Jurkat, Clone E6-1 (cell line): ENCODE measurements around the gene HDAC4.

Source experiments
- DNase-seq: peaks from one replicate; pipeline ENCODE4 v3.0.0-alpha.2; 2011; ENCODE audit warnings: low read depth, low spot score
- H3K4me3 ChIP-seq: 2 replicates; pipeline ENCODE4 v1.5.1; 2011; ENCODE audit warnings: mild to moderate bottlenecking, low read length, control low read depth, moderate library complexity

HDAC4 gene

DNA sequence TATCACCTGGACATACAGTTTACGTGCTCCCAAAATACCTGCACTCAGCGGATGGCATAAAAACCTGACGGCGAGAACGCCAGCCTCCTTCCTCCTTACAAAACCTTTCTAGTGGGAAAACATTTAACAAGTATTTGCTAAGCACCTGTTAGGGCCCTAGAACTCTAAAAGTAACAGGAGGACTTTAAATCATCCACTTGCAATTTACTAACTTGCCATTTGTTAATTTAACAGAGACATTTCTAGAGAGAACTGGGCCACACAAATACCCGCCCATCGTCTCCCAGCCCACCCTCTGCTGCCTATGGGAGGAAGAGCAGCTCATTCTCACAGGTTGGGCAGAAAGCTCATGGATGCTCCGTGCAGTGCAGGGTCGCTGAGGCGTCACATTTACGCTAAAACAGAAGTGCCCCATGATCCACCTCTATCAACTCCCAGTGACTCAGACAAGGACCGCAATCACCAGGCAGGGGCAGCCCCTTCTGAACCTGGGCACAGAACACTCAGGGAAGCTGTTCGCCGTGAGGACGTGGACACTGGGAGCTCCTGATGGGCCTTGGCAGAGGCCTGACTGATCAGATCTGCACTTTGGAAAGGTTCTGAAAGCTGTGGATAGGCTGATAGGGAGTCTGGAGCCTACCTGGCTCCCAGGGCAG is 106.9 kb downstream of the HDAC4 start:
- DNase-seq, result no peak

DNA sequence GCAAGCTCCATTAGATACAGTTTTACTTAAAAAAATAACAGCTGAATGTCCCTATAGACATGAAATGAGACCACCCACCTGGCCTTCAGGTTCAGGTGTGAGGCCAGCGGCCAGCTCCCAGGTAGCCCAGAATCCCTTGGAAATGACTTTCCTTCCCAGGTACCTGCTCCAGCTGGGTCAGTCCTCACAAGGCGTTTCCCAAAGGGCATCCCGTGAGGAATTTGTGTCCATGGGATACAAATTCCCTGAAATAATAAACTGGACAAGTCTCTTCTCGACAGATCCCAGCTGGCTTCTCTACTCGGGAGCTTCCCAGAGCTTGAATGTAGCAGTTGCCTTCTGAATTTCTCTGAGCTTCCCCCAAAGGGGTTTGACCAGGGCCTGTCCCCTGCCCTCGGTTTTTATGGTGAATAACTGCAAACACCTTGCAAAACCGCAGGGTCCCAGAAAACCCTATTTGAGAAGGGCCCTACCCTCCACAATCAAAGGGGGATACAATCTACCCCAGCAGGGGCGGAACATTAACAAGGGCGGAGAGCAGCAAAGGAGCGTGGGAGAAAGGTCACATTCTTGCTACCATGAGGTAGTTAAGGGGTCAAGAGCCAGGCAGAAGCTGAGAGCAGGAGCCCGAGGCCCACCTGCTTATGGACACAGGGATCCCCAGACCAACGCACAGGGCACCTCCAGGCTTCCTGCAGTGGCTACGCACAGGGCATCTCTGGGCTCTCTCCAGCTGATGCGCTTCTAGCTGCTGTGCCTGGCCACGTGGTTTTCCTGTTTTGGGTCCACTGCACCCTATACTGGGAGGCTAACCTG is 107.7 kb downstream of the HDAC4 start:
- no peak overlapping the region for H3K4me3 ChIP-seq
- no peak for DNase-seq

More for the DNA sequence above, 106.9 kb downstream of the HDAC4 start:
- H3K4me3 ChIP-seq, result no peak overlapping the region

DNA sequence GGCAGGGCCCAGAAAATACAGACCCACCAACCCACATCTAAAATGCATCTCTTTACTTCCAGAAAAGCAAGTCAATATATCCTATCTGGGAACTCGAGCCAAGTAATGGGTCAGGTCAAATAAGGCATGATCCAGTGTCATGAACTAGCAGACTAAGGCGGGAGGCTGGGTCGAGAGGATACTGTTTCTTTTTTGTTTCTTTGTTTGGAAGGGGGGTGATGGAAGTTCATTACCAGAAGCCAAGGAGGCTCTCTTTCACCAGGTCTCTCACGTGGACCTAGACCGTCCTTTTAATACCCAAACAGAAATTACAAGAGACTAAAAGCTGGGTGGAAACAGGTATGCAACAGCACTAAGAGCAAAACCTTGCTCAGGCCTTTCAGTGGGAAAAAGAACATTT is 108.3 kb downstream of the HDAC4 start:
- H3K4me3 ChIP-seq, result no peak overlapping the region
- DNase-seq, result no peak

DNA sequence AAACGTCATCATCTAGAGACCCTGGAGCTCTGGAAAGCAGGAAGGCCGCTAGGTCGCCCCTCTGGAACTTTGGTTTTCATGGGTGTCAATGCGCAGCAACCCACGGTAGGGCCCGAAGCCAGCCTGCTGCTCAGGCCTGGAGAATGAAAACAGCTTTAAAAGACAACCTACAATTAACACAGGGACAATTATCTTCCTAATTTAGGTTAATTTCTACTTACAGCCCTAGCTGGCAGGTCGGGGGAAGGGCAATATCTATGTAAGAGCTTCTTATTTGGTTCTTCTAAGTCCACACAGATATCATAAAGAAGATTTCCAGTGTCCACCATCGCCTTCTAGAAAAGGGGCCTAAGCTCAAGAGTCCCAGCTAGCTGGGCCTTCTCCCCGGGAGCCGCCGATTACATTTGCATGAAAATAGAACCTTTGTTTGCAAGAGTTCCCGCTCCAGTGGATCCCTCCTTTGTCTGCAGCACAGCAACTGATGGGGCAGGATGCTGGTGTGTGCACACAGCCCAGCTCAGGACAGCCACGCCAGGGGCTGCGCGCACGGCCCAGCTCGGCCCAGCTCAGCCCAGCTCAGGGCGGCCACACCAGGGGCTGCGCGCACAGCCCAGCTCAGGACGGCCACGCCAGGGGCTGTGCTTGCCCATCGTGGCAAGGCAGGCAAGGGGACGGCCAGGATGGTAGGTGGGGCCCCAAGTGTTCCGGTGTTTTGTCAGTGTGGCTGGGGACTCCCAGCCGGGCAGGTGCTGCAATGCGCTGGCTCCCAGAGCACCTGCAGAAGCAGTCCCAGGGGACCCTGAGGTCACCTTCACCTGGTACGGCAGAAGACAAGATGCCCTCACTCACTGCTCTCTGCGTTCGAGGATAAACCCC is 109.1 kb downstream of the HDAC4 start:
- H3K4me3 ChIP-seq, result no peak overlapping the region
- DNase-seq, result no peak

DNA sequence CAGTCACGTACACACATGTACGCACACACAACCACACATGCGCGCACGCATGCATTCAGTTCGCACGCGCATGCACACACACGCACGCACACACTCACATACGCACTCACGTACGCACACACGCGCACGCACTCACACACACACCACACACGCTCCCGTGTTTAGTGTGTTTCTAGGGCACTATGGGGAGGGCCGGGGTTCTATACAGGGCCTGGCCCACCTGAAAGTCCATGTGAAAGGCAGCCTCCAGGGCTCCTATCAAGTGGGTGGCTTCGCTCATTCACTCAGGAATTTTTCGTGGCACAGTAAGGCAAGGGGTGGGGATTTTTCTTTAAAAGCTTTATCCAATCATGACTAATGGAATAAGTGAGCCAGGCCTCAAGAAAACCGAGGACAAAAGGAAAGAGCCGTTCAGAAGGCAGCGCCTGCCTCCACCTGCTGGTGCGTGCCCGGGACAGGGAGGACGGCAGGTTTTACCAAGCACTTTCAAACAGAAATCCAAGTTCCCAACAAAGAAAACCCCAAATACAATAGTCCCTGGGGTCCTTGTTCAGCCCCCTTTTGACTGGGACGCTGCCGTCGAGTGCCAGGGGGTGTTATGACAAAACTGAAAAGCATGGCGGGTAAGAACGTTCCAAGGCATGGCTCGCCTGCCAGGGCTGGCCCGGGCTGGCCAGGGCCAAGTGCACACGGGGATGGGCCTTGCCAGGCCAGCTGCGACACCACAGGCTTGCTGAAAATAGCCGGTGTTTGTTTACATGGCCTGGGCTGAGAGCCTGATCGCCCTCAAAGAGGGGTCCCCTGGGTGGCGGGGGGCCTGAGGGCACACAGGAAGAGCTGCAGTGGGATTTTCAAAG is 110.0 kb downstream of the HDAC4 start:
- no peak for DNase-seq
- no peak overlapping the region for H3K4me3 ChIP-seq

DNA sequence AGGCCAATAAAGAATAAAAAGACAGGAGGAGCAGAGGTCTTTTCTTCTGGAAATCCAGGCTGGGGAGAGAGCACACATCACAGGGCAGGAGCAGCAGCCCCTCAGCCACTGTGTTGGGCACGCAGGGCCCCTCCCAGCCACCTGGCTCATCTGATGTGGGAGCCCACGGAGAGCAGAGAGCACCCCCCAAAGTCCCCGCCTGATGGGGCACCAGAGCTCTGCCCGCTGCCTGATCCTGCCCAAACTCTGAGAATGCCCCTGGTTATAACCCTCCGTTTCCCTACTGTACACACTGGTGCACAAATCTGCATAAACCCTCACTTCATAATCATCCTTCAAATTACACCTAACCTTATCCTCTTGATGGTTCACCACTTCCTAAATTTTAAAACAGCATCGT is 111.3 kb downstream of the HDAC4 start:
- peak; percentile 74 for DNase-seq
- H3K4me3 ChIP-seq, result peak overlapping the region; percentile 15

DNA sequence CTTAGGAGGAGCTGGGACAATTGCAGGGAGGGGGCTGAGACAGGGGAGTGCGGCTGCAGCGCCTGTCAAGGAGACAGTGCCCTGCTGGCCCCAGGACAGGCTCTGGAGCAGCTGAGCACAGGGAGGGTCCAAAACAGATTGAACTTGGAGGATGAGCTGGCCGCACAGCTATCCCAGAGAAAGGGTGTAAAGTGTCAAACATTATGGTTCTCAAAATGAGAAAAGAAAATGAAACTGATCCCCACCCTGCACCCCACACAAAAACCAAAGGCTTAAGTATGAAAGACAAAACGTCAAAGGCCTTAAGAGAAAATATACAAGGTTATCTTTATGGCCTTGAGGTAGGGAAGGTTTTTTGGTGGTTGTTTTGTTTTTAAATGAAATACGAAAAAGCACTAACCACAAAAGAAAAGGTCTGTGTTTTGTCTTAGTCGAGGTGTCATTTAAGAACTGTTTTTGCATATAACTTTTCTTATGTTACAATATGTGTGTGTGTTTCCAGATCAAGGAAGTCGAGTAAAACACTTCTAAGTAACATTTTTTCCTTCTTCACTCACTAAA is 111.8 kb downstream of the HDAC4 start:
- DNase-seq, result peak; percentile 55
- peak overlapping the region; percentile 15 for H3K4me3 ChIP-seq

DNA sequence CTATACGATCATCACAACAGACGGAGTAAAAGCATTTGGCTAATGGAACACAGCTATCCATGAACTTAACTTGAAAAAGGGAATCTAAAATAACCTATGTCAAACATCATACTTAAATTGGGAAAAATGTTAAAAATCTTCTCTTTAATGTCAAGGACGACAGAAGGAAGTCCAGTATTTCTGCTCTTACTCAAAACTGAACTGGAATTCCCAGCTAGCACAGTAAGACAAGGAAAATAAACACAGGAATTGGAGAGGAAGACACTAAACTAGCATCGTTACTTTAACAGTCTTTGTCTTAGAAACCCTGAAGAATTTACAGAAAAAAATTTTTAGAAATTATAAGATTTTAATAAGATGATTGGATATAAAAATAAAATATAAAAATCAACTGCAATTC is 112.6 kb downstream of the HDAC4 start:
- no peak for DNase-seq
- H3K4me3 ChIP-seq, result no peak overlapping the region

DNA sequence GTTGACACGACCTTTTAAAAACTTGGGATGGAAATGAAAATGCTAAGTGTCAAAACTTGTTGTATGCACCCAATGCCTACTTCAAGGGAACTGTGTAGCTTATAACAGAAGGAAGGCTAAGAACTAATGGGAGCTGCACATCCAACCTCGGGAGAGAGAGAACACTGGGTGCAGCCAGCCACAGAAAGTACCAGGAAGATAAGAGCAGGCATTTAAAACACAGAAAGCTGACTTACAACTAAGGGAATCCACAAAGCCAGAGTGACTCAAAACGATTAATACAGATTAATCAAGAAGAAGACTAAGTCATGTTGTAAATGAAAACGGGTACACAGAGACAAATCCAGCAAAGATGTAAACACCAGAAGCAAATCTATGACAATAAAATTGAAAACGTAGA is 113.4 kb downstream of the HDAC4 start:
- DNase-seq, result no peak
- H3K4me3 ChIP-seq, result no peak overlapping the region

DNA sequence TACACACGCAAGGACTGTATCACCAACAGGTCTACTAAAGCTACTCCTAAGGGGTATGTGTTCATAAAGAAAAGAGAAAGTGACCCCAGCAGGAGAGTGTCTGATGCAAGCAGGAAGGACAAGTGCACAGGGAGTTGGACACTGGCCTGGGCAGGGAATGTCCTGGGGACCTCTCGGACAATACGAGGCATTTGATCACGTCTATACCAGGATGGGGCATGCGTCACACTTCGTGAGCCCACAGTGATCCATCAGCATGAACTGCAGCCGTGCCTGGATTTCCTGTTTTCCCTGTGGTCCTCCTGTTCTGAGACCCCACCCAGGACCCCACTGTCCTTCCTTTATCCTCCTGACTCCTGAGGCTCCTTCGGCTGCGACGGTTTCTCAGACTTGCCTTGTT is 113.9 kb downstream of the HDAC4 start:
- DNase-seq, result no peak

DNA sequence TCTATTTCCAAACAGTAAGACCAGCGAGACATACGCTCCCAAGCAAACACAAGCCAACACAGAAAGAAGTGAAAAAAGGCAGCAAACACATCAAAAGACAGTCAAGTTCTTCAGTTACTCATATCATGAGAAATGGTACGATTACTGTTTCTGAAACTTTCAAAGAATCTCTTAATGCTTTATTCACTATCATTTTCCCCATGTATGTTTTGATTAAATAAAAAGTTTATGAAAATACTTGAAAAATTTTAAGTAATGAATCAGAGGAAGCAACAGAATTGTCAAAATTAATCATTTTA is 114.9 kb downstream of the HDAC4 start:
- no peak for DNase-seq
- no peak overlapping the region for H3K4me3 ChIP-seq

More for the DNA sequence above, 113.9 kb downstream of the HDAC4 start:
- H3K4me3 ChIP-seq, result no peak overlapping the region

DNA sequence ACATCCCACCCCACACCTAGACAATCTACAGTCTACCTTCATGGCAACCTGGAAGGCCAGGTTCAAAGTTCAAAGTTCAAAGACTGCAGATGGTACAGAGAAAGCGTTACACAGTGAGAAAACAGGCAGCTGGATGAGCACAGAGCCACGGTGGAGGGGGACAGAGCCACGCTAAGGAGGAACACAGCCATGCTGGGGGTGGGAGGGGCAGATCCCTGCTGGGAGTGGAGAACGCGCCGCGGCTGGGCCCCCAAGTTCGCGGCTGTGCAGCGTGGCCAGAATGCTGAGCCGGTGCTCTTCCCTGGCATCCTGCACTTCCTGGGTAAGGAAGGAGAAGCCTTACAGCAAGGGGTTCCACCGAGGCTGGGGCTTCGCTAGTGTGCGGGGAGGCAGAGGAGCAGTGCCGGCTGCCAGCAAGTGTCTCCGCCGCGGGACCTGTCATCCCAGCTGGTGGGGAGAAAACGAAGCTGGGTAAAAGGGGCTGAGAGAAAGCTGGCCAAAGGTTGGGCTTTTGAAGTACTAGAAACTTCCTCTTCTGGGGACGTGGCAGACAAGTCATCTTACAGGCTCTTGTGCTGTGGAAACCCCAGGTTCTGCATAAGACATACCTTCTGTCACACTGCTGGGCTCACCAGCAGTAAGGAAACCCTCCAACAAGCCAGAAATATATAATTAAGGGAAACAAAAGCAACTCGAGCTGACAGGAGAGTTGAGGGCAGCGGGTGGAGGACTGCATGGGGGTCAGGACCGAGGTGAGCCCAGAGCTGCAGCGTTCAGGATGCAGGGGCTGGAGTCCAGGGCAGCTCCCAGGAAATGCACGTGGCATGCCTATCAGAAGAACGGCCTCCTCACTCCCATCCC is 115.5 kb downstream of the HDAC4 start:
- DNase-seq, result no peak
- H3K4me3 ChIP-seq, result no peak overlapping the region

DNA sequence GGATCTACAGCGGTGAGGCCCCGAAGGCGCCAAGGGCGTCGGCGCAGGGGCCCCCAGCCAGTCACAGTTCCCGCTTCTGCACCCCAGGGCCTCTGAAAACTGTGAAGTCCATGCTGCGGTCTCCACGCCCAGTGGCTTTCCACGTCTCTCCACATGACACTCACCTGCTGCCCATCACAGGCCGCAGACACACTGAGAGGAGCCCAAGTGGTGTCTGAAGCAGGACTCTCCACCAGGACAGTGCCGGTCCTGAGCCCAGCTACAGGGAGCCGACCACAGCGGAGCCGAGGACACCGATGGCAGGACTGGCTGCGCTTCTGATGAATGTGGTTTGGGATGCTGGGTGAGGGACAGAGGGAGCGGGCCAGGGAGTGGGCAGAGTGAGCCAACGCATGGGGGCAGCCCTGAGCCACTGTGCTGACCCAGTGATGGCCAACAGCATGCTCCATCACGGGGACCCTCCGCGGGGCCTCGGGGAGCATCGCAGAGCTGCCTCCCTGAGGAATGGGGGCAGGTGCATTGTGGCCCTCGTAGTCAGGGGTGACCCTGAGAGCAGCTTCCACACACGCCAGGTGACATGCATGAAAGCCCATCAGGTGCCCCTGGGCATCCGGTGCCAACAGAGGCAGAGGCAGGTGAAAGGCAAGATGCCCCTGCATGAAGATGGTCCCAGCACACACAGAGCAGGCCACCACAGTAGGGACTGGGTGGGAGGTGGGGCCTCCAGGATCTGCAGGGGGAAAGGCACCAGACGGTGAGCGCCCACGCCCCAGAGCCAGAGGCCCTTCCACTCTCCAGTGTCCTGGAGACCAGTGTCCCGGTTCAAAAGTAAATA is 116.6 kb downstream of the HDAC4 start:
- H3K4me3 ChIP-seq, result no peak overlapping the region

DNA sequence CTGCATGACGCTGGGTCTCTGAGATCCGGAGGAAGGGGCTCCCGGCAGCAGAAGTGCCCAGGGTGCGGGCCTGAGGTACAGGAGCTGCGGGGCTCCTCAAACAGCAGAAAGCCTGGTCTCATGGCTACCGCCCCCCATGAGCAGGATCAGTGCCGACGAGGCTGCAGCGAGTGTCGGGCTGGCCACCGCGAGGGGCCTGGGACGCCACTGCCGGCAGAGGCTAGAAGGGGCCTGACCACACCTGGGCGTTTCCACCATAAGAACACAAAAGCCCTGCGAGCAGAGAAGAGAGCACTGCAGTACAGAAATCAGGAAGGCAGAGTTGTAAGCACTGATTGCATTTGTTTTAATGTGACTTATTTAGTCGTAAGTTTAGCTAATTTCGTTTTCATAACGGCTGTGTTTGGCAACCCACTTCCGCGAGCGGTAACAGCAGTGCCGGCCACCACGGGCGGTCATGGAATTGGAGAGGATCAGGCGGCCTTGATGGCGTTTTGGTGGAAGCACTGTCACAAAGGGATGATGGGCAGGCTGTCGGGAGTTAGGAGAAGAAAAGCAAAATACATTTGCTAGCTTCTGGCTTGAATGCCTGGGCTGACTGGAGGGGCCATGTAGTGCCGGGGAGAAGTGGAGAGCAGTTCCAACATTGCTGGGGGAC is 117.4 kb downstream of the HDAC4 start:
- H3K4me3 ChIP-seq, result no peak overlapping the region
- DNase-seq, result no peak

More for the DNA sequence above, 116.6 kb downstream of the HDAC4 start:
- DNase-seq, result no peak

DNA sequence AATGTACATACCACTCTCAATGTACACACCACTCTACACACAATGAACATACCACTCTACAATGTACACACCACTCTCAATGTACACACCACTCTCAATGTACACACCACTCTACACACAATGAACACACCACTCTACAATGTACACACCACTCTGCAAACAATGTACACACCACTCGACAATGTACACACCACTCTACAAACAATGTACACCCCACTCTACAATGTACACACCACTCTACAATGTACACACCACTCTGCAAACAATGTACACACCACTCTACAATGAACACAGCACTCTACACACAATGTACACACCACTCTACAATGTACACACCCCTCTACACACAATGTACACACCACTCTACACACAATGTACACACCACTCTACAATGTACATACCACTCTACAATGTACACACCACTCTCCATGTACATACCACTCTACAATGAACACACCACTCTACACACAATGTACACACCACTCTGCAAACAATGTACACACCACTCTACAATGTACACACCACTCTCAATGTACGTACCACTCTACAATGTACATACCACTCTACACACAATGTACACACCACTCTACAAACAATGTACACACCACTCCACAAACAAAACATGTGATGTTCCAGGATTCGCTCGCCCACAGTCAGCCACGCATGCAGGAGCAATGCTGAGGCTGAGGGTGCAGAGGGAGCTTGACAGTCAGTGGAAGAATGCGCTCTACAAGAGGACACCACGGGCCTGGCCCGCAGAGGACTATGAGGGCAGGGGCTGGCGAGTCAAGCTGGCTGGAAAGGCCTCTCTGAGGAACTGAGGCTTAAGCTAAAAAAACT is 118.2 kb downstream of the HDAC4 start:
- H3K4me3 ChIP-seq, result no peak overlapping the region
- no peak for DNase-seq
